T-helper 2 cell treated with Interferon-gamma antibody and Interleukin-4, amounts not matched to agents 5 μg/mL and 100 μg/mL, for 36 hours (primary cell): ENCODE data around the gene IFNAR2.

Source experiments
- DNase-seq: peaks from one replicate; pipeline ENCODE4 v3.0.0; 2021; ENCODE audit warnings: low spot score
- H3K27ac Mint-ChIP-seq: one replicate; pipeline ENCODE4 v1.8.0; 2021; ENCODE audit warnings: mild to moderate bottlenecking, mixed read lengths
- H3K27me3 Mint-ChIP-seq: one replicate; pipeline ENCODE4 v1.8.0; 2021; ENCODE audit warnings: low read depth, mixed read lengths
- H3K36me3 Mint-ChIP-seq: one replicate; pipeline ENCODE4 v1.8.0; 2021; ENCODE audit warnings: low read depth, mixed read lengths
- H3K4me1 Mint-ChIP-seq: one replicate; pipeline ENCODE4 v1.8.0; 2021; ENCODE audit warnings: low read depth, mixed read lengths
- H3K4me3 Mint-ChIP-seq: one replicate; pipeline ENCODE4 v1.8.0; 2022; ENCODE audit warnings: mild to moderate bottlenecking, moderate library complexity, mixed read lengths
- H3K9me3 Mint-ChIP-seq: one replicate; pipeline ENCODE4 v1.8.0; 2021; ENCODE audit warnings: mixed read lengths

Gene IFNAR2

DNA sequence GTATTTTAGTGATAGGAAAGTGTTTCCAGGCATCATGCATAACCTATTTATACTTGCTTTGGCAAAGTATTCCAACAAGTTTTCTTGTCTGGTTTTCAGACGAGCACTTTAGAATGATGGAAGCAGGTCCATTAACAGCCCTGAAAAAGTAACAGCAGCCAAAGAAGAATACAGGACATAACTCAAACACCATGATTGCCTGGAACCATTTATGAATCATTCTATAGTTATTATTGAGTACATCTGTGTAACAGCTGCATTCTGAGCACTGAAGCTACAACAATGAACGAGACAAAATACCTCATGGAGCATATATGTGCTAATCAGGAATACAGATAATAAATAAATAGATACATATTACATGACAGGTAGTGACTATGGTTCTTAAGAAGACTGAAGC lies 49.0 kb downstream of the IFNAR2 start:
- H3K4me1 Mint-ChIP-seq: no peaks in the 10 kb centered on the region
- H3K27ac Mint-ChIP-seq: no peak overlapping the region
- peaks cover 6% of the 10 kb centered on the region for H3K9me3 Mint-ChIP-seq
- H3K27me3 Mint-ChIP-seq: no peaks in the 10 kb centered on the region
- no peak overlapping the region for H3K4me3 Mint-ChIP-seq
- DNase-seq: no peak
- H3K36me3 Mint-ChIP-seq: peaks cover 69% of the 10 kb centered on the region

DNA sequence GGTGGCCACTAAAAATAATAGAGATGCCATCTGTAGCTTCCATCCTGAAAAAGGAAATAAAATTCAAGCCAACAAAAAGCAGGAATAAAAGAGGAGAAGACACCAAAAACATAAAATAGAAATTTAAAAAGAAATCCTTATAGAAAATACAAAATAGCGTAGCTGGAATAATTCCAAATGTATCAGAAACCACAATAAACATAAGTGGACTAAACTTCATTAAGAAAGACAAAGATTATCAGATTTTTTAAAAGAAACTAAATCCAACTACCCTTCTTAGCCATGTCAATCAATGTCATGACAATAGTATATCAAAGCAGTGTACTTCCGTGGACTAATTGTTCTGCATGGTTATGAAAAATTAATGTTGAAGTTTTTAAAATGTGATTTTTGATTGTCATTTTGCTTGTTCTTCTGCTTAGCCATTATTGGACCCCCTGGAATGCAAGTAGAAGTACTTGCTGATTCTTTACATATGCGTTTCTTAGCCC lies 49.6 kb downstream of the IFNAR2 start:
- H3K36me3 Mint-ChIP-seq: peaks cover 70% of the 10 kb centered on the region

More for the DNA sequence above, 49.6 kb downstream of the IFNAR2 start:
- no peak for DNase-seq
- Mint-ChIP-seq H3K9me3 (peaks cover 6% of the 10 kb centered on the region), H3K27ac (no peak overlapping the region), H3K4me1 (no peaks in the 10 kb centered on the region), H3K27me3 (no peaks in the 10 kb centered on the region), H3K4me3 (no peak overlapping the region)
